Activated CD4-positive, alpha-beta T cell treated with anti-CD3 and anti-CD28 coated beads, Interleukin-2, Interleukin-4, amounts not matched to agents 100 ng/mL and 50 ng/mL, durations not matched to agents 16 hours and 8 hours (primary cell): Measurements from ENCODE around the gene RNPS1.
"Not testable (repeated sequence)": the region's sequence is repeated elsewhere in the genome, so short reads cannot be mapped to it uniquely, and the experiment has no call there.

Experiments
- DNase-seq: peaks from one replicate; pipeline ENCODE4 v3.0.0-alpha.2; 2020; ENCODE audit warnings: low spot score

The RNPS1 gene

DNA sequence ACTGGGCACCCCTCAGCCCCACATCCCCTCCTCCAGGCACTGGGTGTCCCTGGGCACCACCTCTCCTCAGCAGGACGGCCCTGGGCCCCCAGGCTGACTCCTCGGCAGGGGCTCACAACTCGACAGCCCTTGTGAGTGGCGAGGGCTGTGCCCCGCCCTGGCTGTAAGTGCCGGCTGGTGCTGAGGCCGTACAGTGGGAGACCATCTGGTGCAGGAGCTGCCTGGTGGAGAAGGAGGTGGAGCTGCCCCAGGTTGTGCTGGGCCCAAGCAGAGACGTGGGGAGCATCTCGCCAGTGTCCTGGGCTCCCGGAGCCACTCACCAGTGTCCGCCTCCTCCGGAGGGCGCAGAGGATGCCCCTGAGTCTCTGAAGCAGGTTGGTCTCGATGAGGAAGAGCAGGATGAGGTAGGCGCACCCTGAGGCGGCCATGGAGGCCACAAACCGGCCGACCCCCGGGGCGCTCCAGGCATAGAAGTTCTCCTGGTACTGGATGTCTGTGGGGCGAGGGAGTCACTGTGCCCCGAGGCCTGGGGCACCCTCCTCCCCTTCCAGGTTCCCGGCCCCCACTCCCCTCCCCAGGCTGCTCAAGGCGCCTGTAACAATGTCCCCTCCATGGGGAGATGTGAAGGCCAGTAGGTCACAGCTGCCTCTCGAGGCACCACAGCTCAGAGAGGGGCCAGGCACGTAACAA lies 15.1 kb upstream of the RNPS1 start:
- DNase-seq = no peak

DNA sequence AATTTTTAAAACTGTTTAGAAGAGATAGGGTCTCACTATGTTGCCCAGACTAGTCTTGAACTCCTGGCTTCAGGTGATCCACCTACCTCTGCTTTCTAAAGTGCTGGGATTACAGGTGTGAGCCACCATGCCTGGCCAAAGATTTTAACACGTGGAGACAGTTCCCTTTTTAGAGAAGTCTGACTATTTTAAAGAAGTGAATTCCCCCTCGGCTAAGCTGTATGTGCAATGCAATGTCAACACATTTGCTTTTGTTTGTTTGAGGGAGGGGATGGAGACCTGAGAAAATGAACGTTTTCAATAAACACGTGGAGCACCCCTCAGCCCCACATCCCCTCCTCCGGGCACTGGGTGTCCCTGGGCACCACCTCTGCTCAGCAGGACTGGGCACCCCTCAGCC lies 14.3 kb upstream of the RNPS1 start:
- no peak for DNase-seq

- no peak for DNase-seq
These were observed 13.1 kb upstream of the RNPS1 start for GRCh38 chr16:2280981-2281542.

- no peak for DNase-seq
These were observed 12.5 kb upstream of the RNPS1 start for GRCh38 chr16:2280461-2280860.

DNA sequence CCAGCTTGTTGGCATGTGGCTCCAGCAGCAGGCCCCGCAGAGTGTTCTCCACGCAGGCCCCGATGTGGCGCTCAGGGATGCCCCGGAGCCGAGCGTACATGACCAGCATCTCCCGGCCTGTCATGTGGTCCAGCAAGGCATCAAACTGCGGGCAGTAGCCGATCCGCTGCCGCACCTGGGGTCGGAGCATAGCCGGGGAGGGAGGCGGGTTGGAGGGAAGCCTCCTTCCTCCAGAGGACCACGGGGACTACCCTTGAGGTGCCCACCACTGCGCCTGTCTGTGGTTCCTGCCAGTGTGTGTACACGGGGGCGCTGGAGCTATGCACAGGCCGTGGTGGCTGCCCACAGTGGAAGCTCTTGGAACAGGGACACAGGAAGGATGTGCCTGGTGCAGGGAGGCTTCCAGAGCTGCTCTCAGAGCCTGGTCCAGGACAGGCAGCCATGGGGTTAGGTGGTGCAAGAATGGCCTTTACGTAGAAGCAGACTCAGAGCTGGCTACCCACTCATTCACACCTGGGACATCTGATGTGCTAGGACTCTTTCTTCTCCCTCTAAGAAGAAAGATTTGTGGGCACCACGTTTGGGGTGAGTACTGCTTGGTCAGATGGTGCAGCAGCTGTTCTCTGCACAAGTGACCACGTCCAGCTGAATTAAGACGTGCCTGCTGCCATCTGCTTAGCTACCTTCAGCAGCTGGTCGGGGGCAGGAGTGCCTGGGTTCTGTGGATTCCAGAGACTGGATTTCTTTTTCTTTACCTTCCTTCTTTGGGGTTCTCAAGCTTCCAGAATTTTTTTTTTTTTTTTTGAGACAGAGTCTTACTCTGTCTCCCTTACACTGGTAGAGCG lies 11.3 kb upstream of the RNPS1 start:
- no peak for DNase-seq

DNA sequence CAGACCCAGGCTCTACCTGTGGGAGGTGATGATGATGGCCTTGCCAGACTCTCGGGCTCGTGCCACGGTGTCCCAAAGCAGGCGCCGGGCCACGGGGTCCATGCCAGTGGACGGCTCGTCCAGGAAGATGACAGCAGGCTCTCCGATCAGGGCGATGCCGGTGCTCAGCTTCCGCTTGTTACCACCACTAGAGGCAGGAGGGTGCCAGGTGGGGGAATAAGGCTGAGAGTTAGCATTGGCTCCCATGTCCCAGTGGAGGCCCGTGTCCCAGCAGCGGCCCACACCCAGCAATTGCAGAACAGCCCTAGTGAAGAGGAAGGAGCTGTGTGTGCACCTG lies 10.3 kb upstream of the RNPS1 start:
- DNase-seq = no peak

DNA sequence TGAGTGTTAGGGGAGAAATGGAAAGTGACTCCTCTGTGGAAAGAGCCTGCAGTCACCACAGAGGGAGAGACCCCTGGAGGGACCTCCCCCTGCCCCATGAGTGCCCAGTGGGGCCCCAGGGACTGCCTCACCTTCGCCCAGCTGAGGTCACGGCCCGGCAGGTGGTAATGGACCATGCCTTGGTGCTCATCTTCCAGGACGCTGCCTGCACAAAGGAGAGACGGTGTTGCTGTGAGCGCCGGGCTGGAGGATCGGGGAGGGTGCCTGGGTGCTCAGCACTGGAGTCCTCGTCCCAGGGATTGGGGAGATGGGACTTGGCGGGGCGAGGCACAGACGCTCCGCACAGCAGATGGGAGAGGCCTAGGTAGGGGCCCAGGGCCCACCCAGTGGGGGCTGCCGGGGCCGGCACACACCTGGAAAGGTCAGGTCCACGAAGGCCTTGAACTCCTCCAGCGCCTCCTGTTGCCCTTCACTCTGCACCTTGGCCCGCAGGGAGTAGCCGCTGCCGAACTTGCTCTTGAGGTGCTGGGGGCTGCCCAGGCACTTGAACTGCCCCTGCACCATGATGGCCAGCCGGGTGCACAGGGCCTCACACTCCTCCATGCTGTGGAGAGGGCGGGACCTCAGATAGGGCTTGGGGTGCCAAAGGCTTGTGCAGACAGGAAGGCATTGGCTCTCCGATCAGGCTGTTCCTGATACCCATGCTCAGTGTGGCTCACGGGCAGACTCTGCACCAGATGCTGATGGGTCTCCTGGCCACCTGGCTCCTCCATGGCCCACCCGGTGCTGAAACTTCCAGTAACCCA lies 9.7 kb upstream of the RNPS1 start:
- DNase-seq = no peak

- no peak for DNase-seq
These were observed 8.7 kb upstream of the RNPS1 start for GRCh38 chr16:2276368-2277195.

GRCh38 chr16:2275476-2276367 lies 7.8 kb upstream of the RNPS1 start:
- no peak for DNase-seq

DNA sequence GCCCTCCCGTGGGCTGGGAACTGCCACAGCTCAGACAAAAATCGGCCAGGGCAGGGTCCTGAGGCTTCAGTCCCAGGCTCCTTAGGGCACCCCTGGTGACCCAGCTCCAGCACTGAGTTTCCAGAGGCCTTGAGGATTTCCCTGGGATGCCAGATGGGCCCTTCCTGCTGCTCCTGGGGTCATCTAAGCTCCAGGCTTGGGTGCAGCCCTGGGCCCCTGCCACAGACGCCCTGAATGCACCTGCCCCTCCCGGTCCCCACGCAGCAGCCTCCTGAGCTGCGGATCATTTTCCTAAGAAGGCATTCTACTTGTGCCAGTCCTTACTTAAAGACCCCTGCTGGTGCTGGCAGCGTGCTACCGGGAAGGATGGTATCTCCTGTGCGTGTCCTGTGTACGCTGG lies 6.0 kb upstream of the RNPS1 start:
- DNase-seq = no peak

DNA sequence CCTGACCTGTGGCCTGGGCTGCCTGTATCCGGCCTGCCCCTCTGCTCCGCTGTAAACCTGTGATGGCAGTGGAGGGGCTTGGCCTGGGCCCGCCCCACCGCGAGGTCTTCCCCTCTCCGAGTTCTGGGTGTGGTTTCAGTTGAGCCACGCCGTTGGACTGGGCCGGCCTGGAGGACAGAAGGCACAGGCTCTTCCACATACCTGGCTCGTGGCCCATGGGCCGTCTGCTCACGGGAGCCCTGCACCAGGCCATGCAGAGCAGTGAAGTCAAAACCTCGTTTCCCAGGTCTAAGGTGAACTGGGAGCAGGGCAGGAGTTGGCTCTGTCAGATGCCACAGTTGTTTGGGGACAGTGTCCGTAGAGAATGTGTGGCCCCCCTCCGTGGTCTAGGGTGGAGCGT lies 5.6 kb upstream of the RNPS1 start:
- DNase-seq = no peak

GRCh38 chr16:2271848-2272461 lies 4.0 kb upstream of the RNPS1 start:
- no peak for DNase-seq

GRCh38 chr16:2270588-2271470 lies 2.9 kb upstream of the RNPS1 start:
- no peak for DNase-seq

DNA sequence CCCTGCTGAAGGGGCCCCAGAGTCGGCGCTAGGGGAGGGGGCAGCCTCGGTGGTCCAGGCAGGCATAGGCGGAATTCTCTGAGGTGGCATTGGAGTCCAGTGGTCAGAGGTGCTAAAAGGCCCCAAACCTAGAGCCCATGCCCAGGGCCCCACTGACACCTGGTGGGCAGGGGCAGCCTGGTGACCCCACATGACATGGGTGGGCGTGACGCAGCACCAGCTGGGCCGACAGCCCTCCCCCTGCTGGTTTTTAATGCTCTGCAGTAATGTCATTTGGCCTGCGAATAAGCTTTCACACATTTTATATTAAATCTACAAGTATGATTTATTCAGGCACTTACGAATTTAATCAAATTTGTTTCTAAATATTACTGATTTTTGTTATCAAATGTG lies 2.1 kb upstream of the RNPS1 start:
- DNase-seq = no peak

DNA sequence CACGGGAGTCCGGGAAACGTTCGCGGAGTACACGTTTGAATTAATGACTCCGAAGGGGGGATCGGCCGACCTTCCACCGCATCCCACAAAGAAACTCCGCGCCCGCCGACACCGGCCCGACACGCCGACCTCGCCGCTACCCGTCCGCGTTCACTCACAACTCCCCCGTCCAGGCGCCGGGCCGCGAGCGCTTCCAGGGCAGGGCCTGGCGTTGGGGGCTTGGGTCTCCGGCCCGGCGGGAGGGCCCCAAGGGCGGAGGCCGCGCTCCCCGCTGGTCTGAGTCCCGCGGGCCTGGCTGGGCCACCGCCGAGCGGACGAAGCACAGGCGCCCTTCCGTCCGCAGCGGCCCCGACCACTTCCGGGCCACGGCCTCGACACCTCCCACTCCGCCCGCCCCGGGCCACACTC lies 417 bp downstream of the RNPS1 start:
- DNase-seq = not testable (repeated sequence)

DNA sequence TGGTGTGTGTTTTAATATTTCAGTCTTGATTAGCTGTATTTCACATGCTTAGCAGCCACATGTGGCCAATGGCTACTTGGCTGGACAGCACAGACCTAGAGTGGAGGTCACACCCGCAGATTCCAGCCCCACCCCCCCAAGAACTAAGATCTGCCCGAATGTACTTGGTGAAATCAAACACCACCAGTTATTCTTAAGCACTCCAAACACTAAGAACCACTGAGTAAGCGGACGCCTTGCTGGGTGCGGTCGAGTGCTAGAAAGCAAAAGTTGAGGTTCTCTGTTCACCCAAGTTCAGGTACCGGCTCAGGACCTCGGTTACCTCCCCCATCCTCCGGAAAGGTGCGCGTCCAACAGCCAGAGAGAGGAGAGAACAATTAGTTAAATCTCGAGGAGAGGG lies 1.0 kb downstream of the RNPS1 start:
- peak; percentile 6 for DNase-seq

DNA sequence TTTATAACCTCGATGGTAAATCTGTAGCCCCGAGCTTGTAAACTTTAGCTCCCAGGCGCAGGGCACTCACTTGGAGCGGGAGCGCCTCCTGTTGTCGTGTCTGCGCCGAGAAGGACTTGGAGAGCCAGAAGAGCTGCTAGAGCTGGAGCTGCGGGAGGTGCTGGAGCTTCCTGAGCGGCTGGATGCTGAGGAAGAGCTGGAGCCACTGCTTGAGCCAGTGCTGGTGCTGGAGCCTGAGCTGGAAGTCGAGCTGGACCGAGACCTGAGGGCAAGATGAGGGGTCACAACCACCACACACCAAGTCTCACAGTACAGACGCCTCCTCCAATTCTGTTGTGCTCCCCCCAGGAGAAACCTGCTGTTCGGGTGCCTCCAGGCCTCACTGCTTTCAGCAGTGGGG lies 4.9 kb downstream of the RNPS1 start:
- not testable (repeated sequence) for DNase-seq

DNA sequence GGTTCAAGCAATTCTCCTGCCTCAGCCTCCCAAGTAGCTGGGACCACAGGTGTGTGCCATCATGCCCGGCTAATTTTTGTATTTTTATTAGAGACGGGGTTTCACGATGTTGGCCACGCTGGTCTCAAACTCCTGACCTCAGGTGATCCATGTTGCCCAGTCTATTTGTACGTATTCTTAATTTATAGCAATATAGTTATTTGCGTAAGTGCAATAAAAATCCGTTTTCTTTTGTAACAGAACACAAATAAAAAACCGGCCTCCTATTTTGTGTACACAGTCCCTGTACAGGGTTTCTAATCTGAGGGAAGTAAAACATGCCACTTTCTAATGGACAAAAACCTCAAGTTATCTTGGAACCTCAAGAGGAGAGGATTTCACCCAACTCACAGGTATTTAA lies 7.7 kb downstream of the RNPS1 start:
- DNase-seq = no peak

DNA sequence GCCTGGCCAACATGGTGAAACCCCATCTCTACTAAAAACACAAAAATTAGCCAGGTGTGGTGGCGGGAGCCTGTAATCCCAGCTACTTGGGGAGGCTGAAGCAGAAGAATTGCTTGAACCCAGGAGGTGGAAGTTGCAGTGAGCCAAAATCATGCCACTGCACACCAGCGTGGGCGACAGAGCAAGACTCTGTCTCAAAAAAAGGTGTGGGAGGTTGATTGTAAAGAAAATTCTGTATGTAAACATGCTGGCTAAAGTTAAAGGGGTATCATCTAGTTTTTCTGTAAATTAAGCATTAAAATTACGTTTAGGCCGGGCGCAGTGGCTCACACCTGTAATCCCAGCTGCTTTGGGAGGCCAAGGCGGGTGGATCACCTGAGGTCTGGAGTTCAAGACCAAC lies 9.4 kb downstream of the RNPS1 start:
- DNase-seq = not testable (repeated sequence)
